HL-60 (cell line): Measurements from ENCODE around the gene MAML1.

Experiments used
- POLR2AphosphoS5 ChIP-seq: IDR thresholded peaks from 2 replicates; pipeline ENCODE4 v1.6.1; 2012; ENCODE audit warnings: low read depth
- TF ChIP-seq, protein P1 (sequence below): IDR thresholded peaks from one replicate; pipeline ENCODE4 v1.5.1; 2011; ENCODE audit warnings: low read length, control low read depth, inconsistent platforms; ENCODE audit not compliant: insufficient read depth

GRCh38 chr5:179804555-179804947 is 71.9 kb downstream of the MAML1 start:
- TF ChIP-seq, protein P1, sequence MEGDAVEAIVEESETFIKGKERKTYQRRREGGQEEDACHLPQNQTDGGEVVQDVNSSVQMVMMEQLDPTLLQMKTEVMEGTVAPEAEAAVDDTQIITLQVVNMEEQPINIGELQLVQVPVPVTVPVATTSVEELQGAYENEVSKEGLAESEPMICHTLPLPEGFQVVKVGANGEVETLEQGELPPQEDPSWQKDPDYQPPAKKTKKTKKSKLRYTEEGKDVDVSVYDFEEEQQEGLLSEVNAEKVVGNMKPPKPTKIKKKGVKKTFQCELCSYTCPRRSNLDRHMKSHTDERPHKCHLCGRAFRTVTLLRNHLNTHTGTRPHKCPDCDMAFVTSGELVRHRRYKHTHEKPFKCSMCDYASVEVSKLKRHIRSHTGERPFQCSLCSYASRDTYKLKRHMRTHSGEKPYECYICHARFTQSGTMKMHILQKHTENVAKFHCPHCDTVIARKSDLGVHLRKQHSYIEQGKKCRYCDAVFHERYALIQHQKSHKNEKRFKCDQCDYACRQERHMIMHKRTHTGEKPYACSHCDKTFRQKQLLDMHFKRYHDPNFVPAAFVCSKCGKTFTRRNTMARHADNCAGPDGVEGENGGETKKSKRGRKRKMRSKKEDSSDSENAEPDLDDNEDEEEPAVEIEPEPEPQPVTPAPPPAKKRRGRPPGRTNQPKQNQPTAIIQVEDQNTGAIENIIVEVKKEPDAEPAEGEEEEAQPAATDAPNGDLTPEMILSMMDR: no peak
- no peak for TF ChIP-seq POLR2AphosphoS5
